ENCODE measurements around the gene RFXAP. TPM values are rescaled to one million over a fixed set of nuclear protein-coding genes. Genes with fewer than 3 reads are reported as not detected.

Gene RFXAP
- total and polyA plus RNA-seq, 2 of the 4 experiments (the other 2 are of a cell fraction), result 0.54 to 2.7 TPM

Other genes with a start within 250 kb of the RFXAP start
- not detected in 2 replicates for gene SERTM1, start 145.2 kb upstream of the RFXAP start, total RNA-seq (2012; rRNA removed)
- not detected in 2 replicates for gene SERTM1, start 145.2 kb upstream of the RFXAP start, polyA plus RNA-seq (2012; rRNA removed)
- gene SMAD9, start 101.0 kb downstream of the RFXAP start, total RNA-seq (2012; rRNA removed), result 4.8 and 5.8 TPM in 2 replicates
- gene SMAD9, start 101.0 kb downstream of the RFXAP start, polyA plus RNA-seq (2012; rRNA removed), result 2.7 and 3.2 TPM in 2 replicates
- gene ALG5, start 180.1 kb downstream of the RFXAP start, total RNA-seq (2012; rRNA removed), result 19.4 and 29.4 TPM in 2 replicates
- gene ALG5, start 180.1 kb downstream of the RFXAP start, polyA plus RNA-seq (2012; rRNA removed), result 20.4 and 21.9 TPM in 2 replicates
- gene EXOSC8, start 181.6 kb downstream of the RFXAP start, total RNA-seq (2012; rRNA removed), result 29.8 and 31.7 TPM in 2 replicates
- 34.0 and 40.1 TPM in 2 replicates for gene EXOSC8, start 181.6 kb downstream of the RFXAP start, polyA plus RNA-seq (2012; rRNA removed)
- 44.4 and 46.6 TPM in 2 replicates for gene SUPT20H, start 240.5 kb downstream of the RFXAP start, total RNA-seq (2012; rRNA removed)
- gene SUPT20H, start 240.5 kb downstream of the RFXAP start, polyA plus RNA-seq (2012; rRNA removed), result 49.5 and 55.1 TPM in 2 replicates

Measured in IMR-90 (cell line).